ENCODE measurements around the gene POU2F3.

The POU2F3 gene

GRCh38 chr11:120327311-120327710 lies 87.4 kb downstream of the POU2F3 start:
- no peak for DNase-seq

GRCh38 chr11:120329556-120329955 lies 89.6 kb downstream of the POU2F3 start:
- no peak for DNase-seq

- DNase-seq, result no peak
These were observed 90.1 kb downstream of the POU2F3 start for GRCh38 chr11:120330045-120330444.

GRCh38 chr11:120331301-120331996 lies 91.5 kb downstream of the POU2F3 start:
- no peak for DNase-seq

- no peak for DNase-seq
These were observed 93.1 kb downstream of the POU2F3 start for GRCh38 chr11:120332822-120333716.

GRCh38 chr11:120333801-120334200 lies 93.9 kb downstream of the POU2F3 start:
- DNase-seq, result no peak

- DNase-seq, result no peak
These were observed 94.4 kb downstream of the POU2F3 start for GRCh38 chr11:120334332-120334731.

- peak; percentile 76 for DNase-seq
These were observed 95.0 kb downstream of the POU2F3 start for GRCh38 chr11:120334894-120335462.

- DNase-seq, result peak; percentile 45
These were observed 95.6 kb downstream of the POU2F3 start for GRCh38 chr11:120335556-120335907.

GRCh38 chr11:120335908-120336640 lies 96.1 kb downstream of the POU2F3 start, which contains the start of gene ARHGEF12:
Gene ARHGEF12, plus strand, starts transcription at chr11:120336413. Its CDS starts 831 bp downstream, at chr11:120337244.
- peak; percentile 79 for DNase-seq

- DNase-seq, result peak; percentile 30
These were observed 96.9 kb downstream of the POU2F3 start for GRCh38 chr11:120336641-120337354.

GRCh38 chr11:120337355-120338106 lies 97.6 kb downstream of the POU2F3 start:
- DNase-seq, result no peak

GRCh38 chr11:120338107-120338933 lies 98.4 kb downstream of the POU2F3 start:
- DNase-seq, result no peak

- DNase-seq, result no peak
These were observed 99.5 kb downstream of the POU2F3 start for GRCh38 chr11:120339394-120339890.

- no peak for DNase-seq
These were observed 100.6 kb downstream of the POU2F3 start for GRCh38 chr11:120340529-120340928.

- no peak for DNase-seq
These were observed 102.3 kb downstream of the POU2F3 start for GRCh38 chr11:120342226-120342625.

- no peak for DNase-seq
These were observed 102.7 kb downstream of the POU2F3 start for GRCh38 chr11:120342678-120343077.

GRCh38 chr11:120343429-120343828 lies 103.5 kb downstream of the POU2F3 start:
- DNase-seq, result no peak

- peak; percentile 59 for DNase-seq
These were observed 104.5 kb downstream of the POU2F3 start for GRCh38 chr11:120344302-120345004.

- DNase-seq, result no peak
These were observed 106.3 kb downstream of the POU2F3 start for GRCh38 chr11:120346233-120346632.
